WTC11 (cell line): Measurements from ENCODE around the gene ANKS3. TPM values are rescaled to one million over a fixed set of nuclear protein-coding genes. Genes with fewer than 3 reads are reported as not detected.

Source experiments
- ATAC-seq: fragments of 200-7000 bp; cut with Tn5 transposase; 2 replicates; pipeline ENCODE4 v1.10.0; 2021; ENCODE audit warnings: mild to moderate bottlenecking, moderate library complexity
- CTCF ChIA-PET: fragments of 300-600 bp; sonication (Branson Sonifier 250); formaldehyde crosslinking; loops from one replicate; lab custom pipeline; 2021; ENCODE audit warnings: antibody characterized with exemption; lab: Charles Lee
- POLR2A ChIA-PET: fragments of 350-600 bp; sonication (Branson Sonifier 250); formaldehyde crosslinking; loops from one replicate; lab custom pipeline; 2021; ENCODE audit warnings: antibody characterized with exemption; lab: Charles Lee
- DNase-seq: peaks from one replicate; pipeline ENCODE4 v3.0.0; 2021; ENCODE audit warnings: low spot score
- H3K27ac Mint-ChIP-seq: 2 replicates; pipeline ENCODE4 v1.8.0; 2021; ENCODE audit warnings: mixed read lengths
- H3K27me3 Mint-ChIP-seq: 2 replicates; pipeline ENCODE4 v1.8.0; 2021; ENCODE audit warnings: low read depth, mild to moderate bottlenecking, moderate library complexity, mixed read lengths
- H3K36me3 Mint-ChIP-seq: 2 replicates; pipeline ENCODE4 v1.8.0; 2021; ENCODE audit warnings: mixed read lengths
- H3K4me1 Mint-ChIP-seq: 2 replicates; pipeline ENCODE4 v1.8.0; 2022; ENCODE audit warnings: mixed read lengths
- H3K4me3 Mint-ChIP-seq: 2 replicates; pipeline ENCODE4 v1.8.0; 2021; ENCODE audit warnings: mild to moderate bottlenecking, moderate library complexity, mixed read lengths
- H3K9me3 Mint-ChIP-seq: 2 replicates; pipeline ENCODE4 v1.8.0; 2021; ENCODE audit warnings: mixed read lengths
- ATF2 ChIP-seq: sonication (generic); formaldehyde crosslinking; IDR thresholded peaks from 2 replicates; pipeline ENCODE4 v1.8.1; 2022; ENCODE audit warnings: low read depth, missing genetic modification reagents, borderline replicate concordance
- CTCF ChIP-seq: fragments of 200-600 bp; IDR thresholded peaks from 2 replicates; pipeline ENCODE4 v1.8.0; 2022; ENCODE audit warnings: antibody characterized with exemption
- ESRRA ChIP-seq: sonication (generic); formaldehyde crosslinking; IDR thresholded peaks from 2 replicates; pipeline ENCODE4 v1.8.1; 2022; ENCODE audit warnings: mild to moderate bottlenecking, missing genetic modification reagents, borderline replicate concordance
- GABPB1 ChIP-seq: sonication (generic); formaldehyde crosslinking; IDR thresholded peaks from 2 replicates; pipeline ENCODE4 v1.8.1; 2023; ENCODE audit warnings: mild to moderate bottlenecking, missing genetic modification reagents
- IRF2 ChIP-seq: sonication (generic); formaldehyde crosslinking; IDR thresholded peaks from 2 replicates; pipeline ENCODE4 v1.8.0; 2022; ENCODE audit warnings: low read depth, missing genetic modification reagents, borderline replicate concordance
- JUN ChIP-seq: sonication (generic); formaldehyde crosslinking; IDR thresholded peaks from 2 replicates; pipeline ENCODE4 v1.8.0; 2023; ENCODE audit warnings: mild to moderate bottlenecking, missing genetic modification reagents
- NR1H2 ChIP-seq: sonication (generic); formaldehyde crosslinking; IDR thresholded peaks from 2 replicates; pipeline ENCODE4 v1.9.0; 2021; ENCODE audit warnings: mild to moderate bottlenecking, moderate library complexity, missing genetic modification reagents
- NR3C1 ChIP-seq: sonication (generic); formaldehyde crosslinking; conservative IDR thresholded peaks from 2 replicates; pipeline ENCODE4 v1.8.1; 2023; ENCODE audit warnings: low read depth, mild to moderate bottlenecking, missing genetic modification reagents
- USF1 ChIP-seq: sonication (generic); formaldehyde crosslinking; IDR thresholded peaks from 2 replicates; pipeline ENCODE4 v1.8.0; 2022; ENCODE audit warnings: mild to moderate bottlenecking, missing genetic modification reagents
- ZNF121 ChIP-seq: sonication (generic); formaldehyde crosslinking; IDR thresholded peaks from 2 replicates; pipeline ENCODE4 v1.8.0; 2023; ENCODE audit warnings: missing genetic modification reagents
- ZNF138 ChIP-seq: sonication (generic); formaldehyde crosslinking; conservative IDR thresholded peaks from 2 replicates; pipeline ENCODE4 v1.8.1; 2022; ENCODE audit warnings: mild to moderate bottlenecking, moderate library complexity, missing genetic modification reagents
- ZNF281 ChIP-seq: sonication (generic); formaldehyde crosslinking; IDR thresholded peaks from 2 replicates; pipeline ENCODE4 v1.8.0; 2023; ENCODE audit warnings: mild to moderate bottlenecking, missing genetic modification reagents
- ZNF416 ChIP-seq: fragments of 250-450 bp; sonication (Bioruptor Pico); IDR thresholded peaks from 2 replicates; pipeline ENCODE4 v1.9.0; 2021; ENCODE audit warnings: mild to moderate bottlenecking, inconsistent platforms
- ZNF512 ChIP-seq: sonication (generic); formaldehyde crosslinking; IDR thresholded peaks from 2 replicates; pipeline ENCODE4 v1.8.1; 2022; ENCODE audit warnings: missing genetic modification reagents, borderline replicate concordance
- ZNF532 ChIP-seq: fragments of 250-450 bp; sonication (Bioruptor Pico); IDR thresholded peaks from 2 replicates; pipeline ENCODE4 v1.9.0; 2021; ENCODE audit warnings: mild to moderate bottlenecking, borderline replicate concordance
- ZNF671 ChIP-seq: fragments of 250-450 bp; sonication (Bioruptor Pico); IDR thresholded peaks from 2 replicates; pipeline ENCODE4 v1.8.0; 2021; ENCODE audit warnings: mild to moderate bottlenecking
- total RNA-seq: library from RNA; stranded (reverse); gene quantifications from 3 replicates; pipeline ENCODE4 v1.2.3, GENCODE V29; 2021

Gene ANKS3
- total RNA-seq, 1 experiment from 2014 or later = 35.6 TPM

- Mint-ChIP-seq H3K27me3 (no peaks in the 10 kb centered on the region), H3K9me3 (no peaks in the 10 kb centered on the region), H3K36me3 (peaks cover 10% of the 10 kb centered on the region; the same call in 1 of the 2 replicates)
- POLR2A ChIA-PET = no interaction called here
- ATAC-seq (no peak), DNase-seq (no peak)
- no peak for TF ChIP-seq ZNF671 (CRISPR knock-in tag)
- no peak for TF ChIP-seq JUN (CRISPR knock-in tag)
- no peak for TF ChIP-seq ZNF121
- TF ChIP-seq, all 79 proteins: peak for 0
- Mint-ChIP-seq H3K27ac (peak overlapping the region; percentile 84), H3K4me3 (no peak overlapping the region), H3K4me1 (peaks cover 3% of the 10 kb centered on the region; the same call in 1 of the 2 replicates)
- CTCF ChIA-PET = interaction anchor here (1.1 kb wide), 1 partner anchor 10 kb away, joined by 4 read pairs; no protein-coding TSS in a partner anchor
Measured at GRCh38 chr16:4673387-4674046, 60.6 kb downstream of the ANKS3 start.

- Mint-ChIP-seq H3K9me3 (no peaks in the 10 kb centered on the region), H3K4me1 (peaks cover 4% of the 10 kb centered on the region), H3K27me3 (no peaks in the 10 kb centered on the region), H3K27ac (no peak overlapping the region), H3K4me3 (no peak overlapping the region), H3K36me3 (peaks cover 16% of the 10 kb centered on the region; the same call in 1 of the 2 replicates)
- POLR2A ChIA-PET = no interaction called here
- no peak for ATAC-seq
- CTCF ChIA-PET = interaction anchor here (0.6 kb wide), 2 partner anchors 122 to 1360 kb away, joined by 4 to 5 read pairs; no protein-coding TSS in a partner anchor
- DNase-seq = no peak
- TF ChIP-seq USF1 (CRISPR knock-in tag) (no peak), ZNF138 (CRISPR knock-in tag) (no peak), NR3C1 (no peak), NR1H2 (CRISPR knock-in tag) (no peak), GABPB1 (CRISPR knock-in tag) (no peak), ESRRA (CRISPR knock-in tag) (no peak), IRF2 (CRISPR knock-in tag) (no peak), ZNF512 (CRISPR knock-in tag) (no peak), ZNF416 (CRISPR knock-in tag) (no peak), ZNF532 (CRISPR knock-in tag) (no peak), ATF2 (no peak), ZNF281 (CRISPR knock-in tag) (no peak), CTCF (no peak)
Measured at GRCh38 chr16:4668313-4668960, 65.6 kb downstream of the ANKS3 start.
